Tibial artery (tissue), 4 donors: Measurements from ENCODE around the gene MUC2.

Experiments used
- DNase-seq, 2 donors: peaks; one replicate each; pipeline ENCODE4 v3.0.0-alpha.2; 2019
- H3K27ac ChIP-seq, 2 donors: fragments of 200-600 bp; sonication (generic) in 1 of 2; 1 replicate in 1 of 2; 2 replicates in 1 of 2; pipeline ENCODE4 v1.5.1; 2018 to 2019; ENCODE audit warnings: mild to moderate bottlenecking in 1 of 2
- H3K27me3 ChIP-seq, 2 donors: fragments of 200-600 bp; sonication (generic) in 1 of 2; one replicate each; pipeline versions ENCODE4 v1.5.1 to v1.6.0; 2016 to 2019
- H3K36me3 ChIP-seq, 3 donors: fragments of 200-600 bp; sonication (generic) in 2 of 3; one replicate each; pipeline ENCODE4 v1.5.1; 2016 to 2019; ENCODE audit warnings: mild to moderate bottlenecking in 2 of 3
- H3K4me1 ChIP-seq, 4 donors: fragments of 200-600 bp; sonication (generic) in 2 of 4; 1 replicate in 3 of 4; 2 replicates in 1 of 4; pipeline ENCODE4 v1.5.1; 2016 to 2019
- H3K4me3 ChIP-seq, 2 donors: fragments of 200-600 bp; sonication (generic) in 1 of 2; 1 replicate in 1 of 2; 2 replicates in 1 of 2; pipeline ENCODE4 v1.5.1; 2018 to 2019; ENCODE audit warnings: mild to moderate bottlenecking in 2 of 2
- H3K9me3 ChIP-seq, 3 donors: fragments of 200-600 bp; sonication (generic) in 1 of 3; one replicate each; pipeline ENCODE4 v1.5.1; 2016 to 2019
- CTCF ChIP-seq, 2 experiments: fragments of 200-600 bp in 1 of 2; fragments of 450-650 bp in 1 of 2; IDR thresholded peaks; one replicate each; pipeline ENCODE4 v1.5.1; 2017 to 2019; ENCODE audit warnings: antibody characterized with exemption in 2 of 2, mild to moderate bottlenecking in 1 of 2, moderate library complexity in 1 of 2
- intact Hi-C: fragments of 100-400 bp; cut with DNase I; formaldehyde crosslinking; loops from one replicate; pipeline ENCODE4 v1.15.0; 2023; ENCODE audit warnings: low total_unique reads

MUC2 gene

DNA sequence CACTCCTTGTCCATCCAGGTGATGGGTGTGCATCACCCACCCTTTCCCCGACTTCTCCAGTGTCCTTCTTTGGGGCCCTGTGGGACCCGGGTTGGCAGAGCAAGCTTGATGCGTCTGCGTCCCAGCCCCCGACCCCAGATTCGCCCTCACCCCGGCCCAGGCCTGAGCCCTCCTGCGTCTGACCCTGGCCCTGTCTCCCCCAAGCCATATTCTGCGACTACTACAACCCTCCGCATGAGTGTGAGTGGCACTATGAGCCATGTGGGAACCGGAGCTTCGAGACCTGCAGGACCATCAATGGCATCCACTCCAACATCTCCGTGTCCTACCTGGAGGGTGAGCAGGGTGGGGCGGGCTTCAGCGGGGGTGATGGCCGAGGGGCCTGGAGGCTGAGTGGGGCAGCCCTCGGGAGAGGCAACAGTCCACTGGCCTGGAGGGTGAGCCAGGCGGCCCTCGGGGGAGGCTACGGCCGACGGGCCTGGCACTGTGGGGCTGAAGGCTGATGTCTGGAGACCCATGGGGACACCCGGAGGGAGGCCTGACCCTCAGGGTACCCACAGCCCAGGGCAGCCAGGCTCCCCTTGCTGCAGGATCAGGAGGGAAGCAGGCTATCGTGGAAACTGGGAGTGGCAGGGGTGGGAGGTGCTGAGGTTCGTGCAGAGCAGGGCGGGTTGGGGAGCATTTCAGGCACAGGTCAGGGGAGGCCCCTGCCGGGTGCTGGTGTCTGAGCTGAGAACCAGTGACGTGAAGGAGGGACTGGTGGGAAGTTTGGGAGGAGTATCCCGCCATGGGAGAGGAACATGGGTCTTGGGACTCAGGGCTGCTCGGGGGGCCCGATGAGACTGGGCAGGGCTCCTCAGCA, 15.3 kb downstream of the MUC2 start:
- H3K4me3 ChIP-seq: no peak overlapping the region
- no peak for DNase-seq
- H3K9me3 ChIP-seq: no peaks in the 10 kb centered on the region
- peaks cover 0 to 20% of the 10 kb centered on the region in 2 donors for H3K27me3 ChIP-seq
- intact Hi-C loops: no loop called here
- H3K36me3 ChIP-seq: no peaks in the 10 kb centered on the region
- no peak overlapping the region for H3K27ac ChIP-seq
- no peaks in the 10 kb centered on the region for H3K4me1 ChIP-seq
- TF ChIP-seq CTCF (IDR thresholded peaks at IDR 0.05): no peak

DNA sequence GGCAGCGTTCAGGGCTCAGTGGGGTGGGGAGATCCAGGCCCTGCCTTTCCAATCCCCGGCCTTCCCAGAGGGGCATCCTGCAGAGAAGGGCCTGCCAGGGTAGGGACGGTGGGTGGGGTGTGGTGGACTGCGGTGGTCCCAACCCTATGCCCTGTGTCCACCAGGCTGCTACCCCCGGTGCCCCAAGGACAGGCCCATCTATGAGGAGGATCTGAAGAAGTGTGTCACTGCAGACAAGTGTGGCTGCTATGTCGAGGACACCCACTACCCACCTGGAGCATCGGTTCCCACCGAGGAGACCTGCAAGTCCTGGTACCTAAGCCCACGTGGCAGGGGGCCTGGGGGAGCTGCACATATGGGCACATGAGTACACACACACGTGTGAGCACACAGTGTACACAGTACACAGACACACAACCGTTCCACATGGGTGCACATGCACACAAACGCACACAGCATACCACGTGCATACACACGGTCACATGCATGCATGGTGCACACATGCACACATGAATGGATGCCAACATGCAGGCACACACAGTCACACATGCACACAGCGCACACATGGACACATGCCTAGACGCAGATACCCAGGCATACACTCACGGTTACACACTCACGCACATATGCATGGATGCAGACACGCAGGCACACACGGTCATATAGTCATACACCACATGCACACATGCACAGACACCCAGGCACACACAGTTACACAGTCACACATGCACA, 16.1 kb downstream of the MUC2 start:
- Histone ChIP-seq H3K36me3 (no peaks in the 10 kb centered on the region), H3K4me3 (no peak overlapping the region), H3K27ac (no peak overlapping the region), H3K9me3 (no peaks in the 10 kb centered on the region), H3K27me3 (peaks cover 0 to 12% of the 10 kb centered on the region in 2 donors), H3K4me1 (no peaks in the 10 kb centered on the region)
- TF ChIP-seq CTCF (IDR thresholded peaks at IDR 0.05): no peak
- DNase-seq: no peak
- intact Hi-C loops: no loop called here

GRCh38 chr11:1091332-1092083, 16.8 kb downstream of the MUC2 start:
- no peak for DNase-seq
- H3K27ac ChIP-seq: no peak overlapping the region
- no peak for TF ChIP-seq CTCF (IDR thresholded peaks at IDR 0.05)
- H3K4me3 ChIP-seq: no peak overlapping the region
- intact Hi-C loops: no loop called here
- H3K36me3 ChIP-seq: no peaks in the 10 kb centered on the region
- no peaks in the 10 kb centered on the region for H3K9me3 ChIP-seq
- peaks cover 0 to 5% of the 10 kb centered on the region in 2 donors for H3K27me3 ChIP-seq
- H3K4me1 ChIP-seq: no peaks in the 10 kb centered on the region

- TF ChIP-seq CTCF (IDR thresholded peaks at IDR 0.05): no peak
- H3K4me1 ChIP-seq: no peaks in the 10 kb centered on the region
- no peak overlapping the region for H3K4me3 ChIP-seq
- no peaks in the 10 kb centered on the region for H3K9me3 ChIP-seq
- intact Hi-C loops: no loop called here
- no peak overlapping the region for H3K27ac ChIP-seq
- DNase-seq: no peak
- H3K27me3 ChIP-seq: peaks cover 0 to 2% of the 10 kb centered on the region in 2 donors
- no peaks in the 10 kb centered on the region for H3K36me3 ChIP-seq
Measured at GRCh38 chr11:1092145-1092670, 17.5 kb downstream of the MUC2 start.

DNA sequence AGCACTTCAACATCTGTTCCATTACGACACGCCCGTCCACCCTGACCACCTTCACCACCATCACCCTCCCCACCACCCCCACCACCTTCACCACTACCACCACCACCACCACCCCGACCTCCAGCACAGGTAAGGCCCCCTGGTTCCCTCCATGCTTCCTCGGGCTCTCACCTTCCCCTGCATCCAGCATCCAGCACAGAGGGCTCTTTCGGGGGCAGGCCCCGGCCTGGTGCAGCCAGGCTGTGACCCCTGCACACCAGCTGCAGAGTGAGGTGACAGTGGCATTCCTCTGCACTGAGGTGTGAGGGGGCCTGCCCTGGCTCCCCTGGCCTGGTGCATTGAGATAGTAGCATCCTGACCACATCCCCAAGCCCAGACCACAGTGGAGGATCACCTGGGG, 18.2 kb downstream of the MUC2 start:
- Histone ChIP-seq H3K27ac (no peak overlapping the region), H3K36me3 (no peaks in the 10 kb centered on the region), H3K4me1 (no peaks in the 10 kb centered on the region), H3K4me3 (no peak overlapping the region), H3K9me3 (no peaks in the 10 kb centered on the region), H3K27me3 (peaks cover 0 to 2% of the 10 kb centered on the region in 2 donors)
- no peak for TF ChIP-seq CTCF (IDR thresholded peaks at IDR 0.05)
- intact Hi-C loops: no loop called here
- no peak for DNase-seq
